NCI-H69 (cell line): ENCODE measurements around the gene TAF11L9.
"Not testable (repeated sequence)": the region's sequence is repeated elsewhere in the genome, so short reads cannot be mapped to it uniquely, and the experiment has no call there.

Source experiments
- DNase-seq: peaks from one replicate; lab custom pipeline; 2025; lab: John Stamatoyannopoulos, UW

The TAF11L9 gene

DNA sequence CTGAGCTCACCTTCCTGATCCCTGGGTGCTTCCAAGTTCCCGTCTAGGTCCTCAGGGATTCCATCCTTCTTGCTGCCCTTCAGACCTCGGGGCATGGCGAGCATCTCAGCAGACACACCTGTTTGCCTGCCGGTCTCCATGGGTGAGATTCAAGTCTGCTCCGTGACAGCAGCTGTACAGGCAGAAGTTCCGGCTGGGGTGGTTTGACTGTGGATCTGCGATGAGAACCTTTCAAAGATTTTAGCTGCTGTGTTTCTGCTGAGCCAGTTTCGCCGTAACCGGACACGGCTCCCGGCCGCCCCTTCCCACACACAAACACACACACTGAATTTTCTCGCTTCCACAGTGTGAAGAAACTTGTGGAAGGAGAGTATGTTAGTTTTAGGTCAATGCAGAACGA lies at the start of gene TAF11L9:
TAF11L9 (minus strand) TSS at position 140 of the 400 bp plus-strand sequence.
- DNase-seq, result not testable (repeated sequence)

GRCh38 chr5:17634160-17634559 lies 40.0 kb upstream of the TAF11L9 start, which contains the start of gene TAF11L14:
Gene TAF11L14 (plus strand): TSS chr5:17634460.
- no peak for DNase-seq

- not testable (repeated sequence) for DNase-seq
These were observed 37.6 kb upstream of the TAF11L9 start, which contains the start of gene TAF11L13 for GRCh38 chr5:17631788-17632187. Gene TAF11L13 (plus strand): TSS chr5:17632088.

DNA sequence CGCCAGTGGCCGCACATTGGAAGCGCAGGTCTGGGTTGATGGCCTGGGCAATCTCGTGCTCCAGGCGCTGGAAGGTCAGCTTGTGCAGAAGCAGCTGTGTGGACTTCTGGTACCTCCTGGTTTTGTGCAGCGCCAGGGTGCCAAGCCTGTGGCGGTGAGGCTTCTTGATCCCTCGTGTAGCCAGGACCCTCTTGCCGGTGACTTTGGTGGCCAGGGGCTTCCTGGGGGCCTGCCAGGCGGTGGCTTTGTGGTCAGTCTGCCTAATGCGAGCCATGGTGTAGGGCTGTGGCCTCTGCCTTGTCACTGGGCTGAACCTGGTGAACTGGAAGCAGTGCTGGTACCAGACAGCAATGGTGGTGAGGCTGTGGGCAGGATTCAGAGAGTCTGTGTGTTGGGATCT lies 31.5 kb upstream of the TAF11L9 start:
- DNase-seq, result no peak

DNA sequence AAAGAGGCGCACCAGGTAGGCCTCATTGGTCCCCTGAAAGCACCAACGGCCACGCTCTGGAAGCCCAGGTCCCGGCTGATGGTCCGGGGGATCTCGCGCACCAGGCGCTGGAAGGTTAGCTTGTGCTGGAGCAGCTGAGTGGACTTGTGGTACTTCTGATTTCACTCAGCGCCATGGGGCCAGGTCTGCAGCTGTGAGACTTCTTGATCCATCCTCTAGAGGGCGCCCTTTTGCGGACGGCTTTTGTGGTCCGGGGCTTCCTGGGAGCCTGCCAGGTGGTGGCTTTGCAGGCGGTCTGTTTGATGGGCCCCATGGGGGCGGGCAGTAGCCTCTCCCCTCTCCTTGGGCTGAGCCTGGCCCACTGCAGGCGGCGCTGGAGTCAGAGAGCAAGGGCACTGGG lies 26.4 kb upstream of the TAF11L9 start:
- peak; percentile 44 for DNase-seq

GRCh38 chr5:17619354-17619753 lies 25.2 kb upstream of the TAF11L9 start:
- DNase-seq, result no peak

DNA sequence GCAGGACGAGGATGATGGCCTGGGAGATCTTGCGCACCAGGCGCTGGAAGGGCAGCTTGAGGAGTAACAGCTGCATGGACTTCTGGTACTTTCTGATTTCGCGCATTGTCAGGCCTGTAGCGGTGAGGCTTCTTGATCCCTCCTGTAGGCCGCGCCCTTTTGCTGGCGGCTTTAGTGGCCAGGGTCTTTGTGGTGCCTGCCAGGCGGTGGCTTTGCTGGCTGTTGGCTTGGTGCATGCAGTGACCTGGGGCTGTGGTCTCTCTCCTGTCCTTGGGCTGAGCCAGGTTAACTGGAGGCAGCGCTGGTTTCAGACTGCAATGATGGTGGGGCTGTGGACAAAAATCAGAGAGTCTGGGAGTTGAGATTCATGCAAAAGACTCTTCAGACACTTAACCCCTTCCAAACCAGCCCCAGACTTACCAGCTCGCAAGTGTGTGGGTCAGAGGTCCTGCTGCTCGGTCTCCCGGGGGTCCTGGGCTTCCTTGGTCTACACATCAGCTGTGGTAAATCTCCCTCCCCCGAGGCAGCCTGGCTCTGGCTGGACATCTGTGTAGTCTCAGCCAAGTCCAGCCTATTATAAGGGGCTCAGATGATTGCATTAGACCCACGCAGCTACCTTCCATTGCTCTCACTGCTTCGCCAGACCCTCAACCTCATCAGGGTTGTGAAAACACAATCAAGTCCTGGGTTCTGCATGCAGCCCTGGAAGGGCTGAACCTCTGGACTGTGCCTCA lies 20.8 kb upstream of the TAF11L9 start:
- no peak for DNase-seq

GRCh38 chr5:17610092-17610491 lies 15.9 kb upstream of the TAF11L9 start, which contains the start of gene TAF11L12:
Gene TAF11L12 (plus strand): TSS chr5:17610392.
- DNase-seq, result not testable (repeated sequence)

- not testable (repeated sequence) for DNase-seq
These were observed 13.3 kb upstream of the TAF11L9 start for GRCh38 chr5:17607461-17607860.

DNA sequence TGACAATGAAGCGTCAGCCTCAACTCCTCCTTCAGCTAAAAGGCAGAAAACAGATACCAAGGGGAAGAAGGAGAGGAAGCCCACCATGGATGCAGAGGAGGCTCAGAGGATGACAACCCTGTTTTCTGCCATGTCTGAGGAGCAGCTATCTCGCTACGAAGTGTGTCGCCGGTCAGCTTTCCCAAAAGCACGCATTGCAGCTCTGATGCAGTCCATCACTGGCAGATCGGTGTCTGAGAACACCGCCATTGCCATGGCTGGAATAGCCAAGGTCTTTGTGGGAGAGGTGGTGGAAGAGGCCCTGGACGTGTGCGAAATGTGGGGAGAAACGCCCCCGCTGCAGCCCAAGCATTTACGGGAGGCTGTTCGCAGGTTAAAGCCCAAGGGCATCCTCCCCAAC lies 10.8 kb upstream of the TAF11L9 start:
- no peak for DNase-seq

DNA sequence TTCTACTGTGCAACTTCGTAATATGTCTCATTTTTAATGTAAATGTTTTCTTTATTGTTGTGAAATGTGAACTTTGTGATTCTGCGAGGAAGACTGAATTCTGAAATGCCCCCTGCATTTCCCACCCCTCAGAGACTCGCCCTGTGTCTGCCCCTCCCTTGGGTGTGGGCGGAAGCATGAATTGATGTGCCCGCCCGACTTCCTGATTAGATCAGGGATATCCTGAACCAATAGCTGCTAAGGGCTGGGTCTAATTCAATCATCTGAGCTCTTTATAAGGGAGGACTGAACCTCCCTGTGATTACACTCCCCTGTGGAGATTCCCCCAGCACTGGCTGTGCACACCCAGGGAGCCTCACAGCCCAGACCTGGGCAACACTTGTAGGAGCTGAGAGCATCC lies 9.7 kb upstream of the TAF11L9 start, which contains the start of gene TAF11L11:
TAF11L11 (plus strand) TSS at position 304 of the 400 bp plus-strand sequence.
- DNase-seq, result peak; percentile 7

DNA sequence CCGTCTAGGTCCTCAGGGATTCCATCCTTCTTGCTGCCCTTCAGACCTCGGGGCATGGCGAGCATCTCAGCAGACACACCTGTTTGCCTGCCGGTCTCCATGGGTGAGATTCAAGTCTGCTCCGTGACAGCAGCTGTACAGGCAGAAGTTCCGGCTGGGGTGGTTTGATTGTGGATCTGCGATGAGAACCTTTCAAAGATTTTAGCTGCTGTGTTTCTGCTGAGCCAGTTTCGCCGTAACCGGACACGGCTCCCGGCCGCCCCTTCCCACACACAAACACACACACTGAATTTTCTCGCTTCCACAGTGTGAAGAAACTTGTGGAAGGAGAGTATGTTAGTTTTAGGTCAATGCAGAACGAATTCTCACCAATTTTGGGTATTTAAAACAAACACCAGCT lies 3.5 kb upstream of the TAF11L9 start, which contains the start of gene TAF11L10:
TAF11L10 (minus strand) TSS at position 101 of the 400 bp plus-strand sequence.
- not testable (repeated sequence) for DNase-seq

GRCh38 chr5:17590860-17591259 lies 3.3 kb downstream of the TAF11L9 start, which contains the start of gene TAF11L8:
Gene TAF11L8 (minus strand): TSS chr5:17590960.
- DNase-seq, result not testable (repeated sequence)

- DNase-seq, result not testable (repeated sequence)
These were observed 8.5 kb downstream of the TAF11L9 start, which contains the start of gene TAF11L7 for GRCh38 chr5:17585658-17586057. Gene TAF11L7 (minus strand): TSS chr5:17585758.
